DND-41 (cell line): ENCODE measurements around the gene IFNA1.

Experiments
- CTCF ChIP-seq: IDR thresholded peaks from 2 replicates; pipeline ENCODE4 v1.5.1; 2012; ENCODE audit warnings: borderline replicate concordance, low read length, moderate library complexity, mild to moderate bottlenecking; ENCODE audit not compliant: poor library complexity, severe bottlenecking; ENCODE audit errors: extremely low read depth
- EZH2 ChIP-seq: IDR thresholded peaks from 3 replicates; pipeline ENCODE4 v1.6.1; 2012; ENCODE audit warnings: borderline replicate concordance, low read depth, mild to moderate bottlenecking, moderate library complexity, low read length, inconsistent platforms; ENCODE audit not compliant: severe bottlenecking

- TF ChIP-seq CTCF (no peak), EZH2 (no peak)
Observed at GRCh38 chr9:21432672-21433425, 7.4 kb upstream of the IFNA1 start.
